SK-N-SH (cell line): ENCODE results near the gene TDP2. TPM values are rescaled to one million over a fixed set of nuclear protein-coding genes. Genes with fewer than 3 reads are reported as not detected.

Experiments used
- CTCF ChIA-PET: fragments of 300-600, 350-600 bp; formaldehyde crosslinking; extraction: SDS; loops from one replicate; lab custom pipeline; 2021; lab: Yijun Ruan, JAX
- POLR2A ChIA-PET: fragments of 350-600 bp; sonication (Branson Sonifier 250); formaldehyde crosslinking; extraction: SDS; loops from one replicate; lab custom pipeline; 2020; ENCODE audit warnings: antibody characterized with exemption, inconsistent platforms; lab: Yijun Ruan, JAX
- DNase-seq: peaks from one replicate; pipeline ENCODE4 v3.0.0; 2012
- H2AFZ ChIP-seq: fragments of 200-600 bp; sonication (generic); 2 replicates; pipeline ENCODE4 v1.8.1; 2016; ENCODE audit warnings: antibody characterized with exemption, mild to moderate bottlenecking, low read depth
- H3F3A ChIP-seq: fragments of 200-600 bp; sonication (generic); replicated peaks from 2 replicates; pipeline ENCODE3; 2016; ENCODE audit warnings: antibody characterized with exemption, mild to moderate bottlenecking; ENCODE audit not compliant: insufficient read depth
- H3K27ac ChIP-seq, 2 experiments: fragments of 200-500 bp in 1 of 2; fragments of 200-600 bp in 1 of 2; sonication (Bioruptor generic) in 1 of 2; sonication (generic), shearing (Covaris generic) in 1 of 2; 2 replicates each; pipeline versions ENCODE4 v1.5.1 to v1.6.1; 2014 to 2016; ENCODE audit warnings: low read depth in 2 of 2, inconsistent platforms in 1 of 2, low read length in 1 of 2, mild to moderate bottlenecking in 1 of 2, mixed read lengths in 1 of 2
- H3K27me3 ChIP-seq: fragments of 200-600 bp; sonication (generic), shearing (Covaris generic); 2 replicates; pipeline ENCODE4 v1.6.1; 2016; ENCODE audit warnings: mixed run types; ENCODE audit not compliant: insufficient read depth
- H3K36me3 ChIP-seq, 2 experiments: fragments of 200-500 bp in 1 of 2; fragments of 200-600 bp in 1 of 2; sonication (Bioruptor generic) in 1 of 2; sonication (generic) in 1 of 2; replicated peaks in 1 of 2; 2 replicates each; pipeline versions ENCODE3 to v1.5.1; 2014 to 2016; ENCODE audit warnings: low read length in 1 of 2, mild to moderate bottlenecking in 1 of 2; ENCODE audit not compliant: insufficient read depth in 2 of 2, control insufficient read depth in 1 of 2
- H3K4me1 ChIP-seq, 2 experiments: fragments of 200-500 bp in 1 of 2; fragments of 200-600 bp in 1 of 2; sonication (Bioruptor generic) in 1 of 2; sonication (generic), shearing (Covaris generic) in 1 of 2; 2 replicates each; pipeline versions ENCODE4 v1.5.1 to v1.6.1; 2014 to 2016; ENCODE audit warnings: low read depth in 1 of 2, low read length in 1 of 2, mixed run types in 1 of 2; ENCODE audit not compliant: insufficient read depth in 2 of 2, control insufficient read depth in 1 of 2
- H3K4me2 ChIP-seq: fragments of 200-600 bp; sonication (generic), shearing (Covaris generic); 2 replicates; pipeline ENCODE4 v1.6.1; 2017; ENCODE audit warnings: mixed run types
- H3K4me3 ChIP-seq, 2 experiments: fragments of 200-500 bp in 1 of 2; fragments of 200-600 bp in 1 of 2; sonication (Bioruptor generic) in 1 of 2; sonication (generic), shearing (Covaris generic) in 1 of 2; 2 replicates each; pipeline versions ENCODE4 v1.5.1 to v1.8.1; 2014 to 2016; ENCODE audit warnings: low read depth in 2 of 2, inconsistent platforms in 1 of 2, low read length in 1 of 2, mild to moderate bottlenecking in 1 of 2, mixed read lengths in 1 of 2, moderate library complexity in 1 of 2
- H3K79me2 ChIP-seq: fragments of 200-600 bp; sonication (generic); 2 replicates; pipeline ENCODE4 v1.8.1; 2017; ENCODE audit warnings: mild to moderate bottlenecking; ENCODE audit not compliant: insufficient read depth
- H3K9ac ChIP-seq: fragments of 200-600 bp; sonication (generic); 2 replicates; pipeline ENCODE4 v1.6.1; 2017; ENCODE audit warnings: mixed run types
- H3K9me2 ChIP-seq: fragments of 200-600 bp; sonication (generic); 2 replicates; pipeline ENCODE4 v1.6.1; 2017; ENCODE audit warnings: mixed run types
- H3K9me3 ChIP-seq: fragments of 200-600 bp; sonication (generic); 2 replicates; pipeline ENCODE4 v1.6.1; 2017; ENCODE audit warnings: mixed run types, mild to moderate bottlenecking, moderate library complexity
- H4K20me1 ChIP-seq: fragments of 200-600 bp; sonication (generic); 2 replicates; pipeline ENCODE4 v1.6.1; 2017; ENCODE audit warnings: mild to moderate bottlenecking, mixed run types; ENCODE audit not compliant: insufficient read depth
- ELF1 ChIP-seq: IDR thresholded peaks from 2 replicates; pipeline ENCODE4 v1.4.0; 2012
- IRF3 ChIP-seq: fragments of 150-350 bp; IDR thresholded peaks from 2 replicates; pipeline ENCODE4 v1.6.1; 2016; ENCODE audit warnings: mild to moderate bottlenecking, low read depth, low read length
- RAD21 ChIP-seq: IDR thresholded peaks from 2 replicates; pipeline ENCODE4 v1.6.1; 2012; ENCODE audit warnings: mild to moderate bottlenecking, low read length
- REST ChIP-seq: IDR thresholded peaks from 2 replicates; pipeline ENCODE4 v1.6.1; 2012; ENCODE audit warnings: mild to moderate bottlenecking, low read depth, low read length, moderate library complexity
- RFX5 ChIP-seq: IDR thresholded peaks from 2 replicates; pipeline ENCODE4 v1.6.1; 2012; ENCODE audit warnings: mild to moderate bottlenecking, improper control_type of control experiment, low read length
- RXRA ChIP-seq: IDR thresholded peaks from 2 replicates; pipeline ENCODE4 v1.4.0; 2012; ENCODE audit warnings: low read depth, mild to moderate bottlenecking, borderline replicate concordance
- SIN3A ChIP-seq: IDR thresholded peaks from 2 replicates; pipeline ENCODE4 v1.6.1; 2012; ENCODE audit warnings: low read depth, mild to moderate bottlenecking, low read length, moderate library complexity, borderline replicate concordance
- TAF1 ChIP-seq: IDR thresholded peaks from 2 replicates; pipeline ENCODE4 v1.6.1; 2012; ENCODE audit warnings: low read depth, mild to moderate bottlenecking, low read length, moderate library complexity, borderline replicate concordance
- WGBS: methylation state at CpG from one replicate; pipeline ENCODE4 v1.1.6; 2017; ENCODE audit warnings: low lambda C conversion rate; 5-methylcytosine and 5-hydroxymethylcytosine counted together
- polyA plus RNA-seq, 3 experiments: library from polyadenylated mRNA; depleted of rRNA; stranded (reverse); fragments of >200 nt; gene quantifications; 2 replicates each; pipeline ENCODE4 v1.2.3, GENCODE V29; 2012

TDP2 gene
- polyA plus RNA-seq, 1 of the 3 experiments (the other 2 are of a cell fraction) = 20.0 TPM

GRCh38 chr6:24658573-24659560, 7.8 kb downstream of the TDP2 start:
- no peaks in the 10 kb centered on the region for H3F3A ChIP-seq
- peaks cover 27% of the 10 kb centered on the region for H3K79me2 ChIP-seq
- no peaks in the 10 kb centered on the region for H3K9me3 ChIP-seq
- H2AFZ ChIP-seq = no peak overlapping the region
- ChIA-PET POLR2A (no interaction called here), CTCF (interaction anchor here (1.4 kb wide), 1 partner anchor 78 kb away, joined by 4 read pairs; no protein-coding TSS in a partner anchor)
- H3K36me3 ChIP-seq = peaks cover 69% of the 10 kb centered on the region in 2 experiments
- WGBS = 85% methylated on average over 9 of the region's 9 CpGs
- H3K4me2 ChIP-seq = no peak overlapping the region
- H3K27ac ChIP-seq = no peak overlapping the region
- H4K20me1 ChIP-seq = no peaks in the 10 kb centered on the region
- H3K27me3 ChIP-seq = no peaks in the 10 kb centered on the region
- no peaks in the 10 kb centered on the region; a peak in 1 of 4 replicates for H3K4me1 ChIP-seq
- no peak for DNase-seq
- H3K9me2 ChIP-seq = no peaks in the 10 kb centered on the region
- TF ChIP-seq RAD21 (no peak), IRF3 (no peak), ELF1 (no peak), REST (no peak), RFX5 (no peak)
- H3K4me3 ChIP-seq = no peak overlapping the region
- no peak overlapping the region for H3K9ac ChIP-seq

- Histone ChIP-seq H3F3A (no peaks in the 10 kb centered on the region), H2AFZ (no peak overlapping the region), H3K4me1 (no peaks in the 10 kb centered on the region; a peak in 3 of 4 replicates), H3K9me2 (no peaks in the 10 kb centered on the region), H3K27ac (no peak overlapping the region; a peak in 1 of 4 replicates), H3K79me2 (peaks cover 4% of the 10 kb centered on the region; the same call in 1 of the 2 replicates), H4K20me1 (no peaks in the 10 kb centered on the region; the same call in 1 of the 2 replicates), H3K9me3 (no peaks in the 10 kb centered on the region), H3K4me3 (no peak overlapping the region), H3K36me3 (peaks cover 66 to 73% of the 10 kb centered on the region in 2 experiments), H3K9ac (no peak overlapping the region)
- DNase-seq = no peak
- POLR2A ChIA-PET = no interaction called here
- CTCF ChIA-PET = interaction anchor here (0.8 to 1.5 kb wide), 3 partner anchors 12 to 71 kb away, joined by 3 to 5 read pairs (median 3); partner anchors contain the start of genes ACOT13 and TDP2
- 73% methylated on average over 1 of the region's 1 CpG for WGBS
- no peak for TF ChIP-seq SIN3A
- TF ChIP-seq RXRA = no peak
- no peak for TF ChIP-seq RFX5
- no peak for TF ChIP-seq TAF1
- TF ChIP-seq, all 33 proteins: peak for 0
- Histone ChIP-seq H3K4me2 (no peak overlapping the region), H3K27me3 (no peaks in the 10 kb centered on the region)
These were observed 11.5 kb downstream of the TDP2 start for GRCh38 chr6:24655215-24655614.
